Gastroesophageal sphincter (tissue), 4 donors: ENCODE results near the gene CNBD2. TPM values are rescaled to one million over a fixed set of nuclear protein-coding genes. Genes with fewer than 3 reads are reported as not detected.
"Not testable (repeated sequence)": the region's sequence is repeated elsewhere in the genome, so short reads cannot be mapped to it uniquely, and the experiment has no call there.

Source experiments
- ATAC-seq: fragments of 150-250 bp; one replicate; pipeline ENCODE4 v1.9.1; 2016; ENCODE audit warnings: mild to moderate bottlenecking, moderate library complexity
- H3K27ac ChIP-seq, 4 donors: fragments of 200-600 bp; sonication (generic) in 3 of 4; 1 replicate in 3 of 4; 2 replicates in 1 of 4; pipeline ENCODE4 v1.5.1; 2016 to 2019
- H3K27me3 ChIP-seq: fragments of 200-600 bp; sonication (generic); one replicate; pipeline ENCODE4 v1.5.1; 2019
- H3K36me3 ChIP-seq, 2 donors: fragments of 200-600 bp; sonication (generic); one replicate each; pipeline ENCODE4 v1.5.1; 2019; ENCODE audit warnings: control low read depth in 1 of 2
- H3K4me1 ChIP-seq, 3 donors: fragments of 200-600 bp; sonication (generic); 1 replicate in 2 of 3; 2 replicates in 1 of 3; pipeline ENCODE4 v1.5.1; 2016 to 2019; ENCODE audit warnings: control low read depth in 2 of 3
- H3K4me3 ChIP-seq, 2 donors: fragments of 200-600 bp; sonication (generic); one replicate each; pipeline ENCODE4 v1.5.1; 2019; ENCODE audit warnings: mild to moderate bottlenecking in 1 of 2, moderate library complexity in 1 of 2
- H3K9me3 ChIP-seq, 3 donors: fragments of 200-600 bp; sonication (generic); one replicate each; pipeline ENCODE4 v1.5.1; 2017 to 2019; ENCODE audit warnings: control low read depth in 2 of 3
- CTCF ChIP-seq, 4 experiments: fragments of 200-600 bp in 2 of 4; fragments of 450-650 bp in 2 of 4; sonication (generic) in 1 of 4; IDR thresholded peaks; one replicate each; pipeline ENCODE4 v1.5.1; 2017 to 2019; ENCODE audit warnings: antibody characterized with exemption in 4 of 4, mild to moderate bottlenecking in 2 of 4, moderate library complexity in 2 of 4
- EP300 ChIP-seq: sonication (generic); formaldehyde crosslinking; IDR thresholded peaks from one replicate; pipeline ENCODE4 v1.6.1; 2017; ENCODE audit warnings: antibody characterized with exemption, mild to moderate bottlenecking
- POLR2A ChIP-seq, 2 donors: fragments of 450-650 bp; IDR thresholded peaks; one replicate each; pipeline ENCODE4 v1.6.1; 2017; ENCODE audit warnings: antibody characterized with exemption in 2 of 2, mild to moderate bottlenecking in 2 of 2, moderate library complexity in 1 of 2
- POLR2AphosphoS5 ChIP-seq: sonication (generic); formaldehyde crosslinking; IDR thresholded peaks from one replicate; pipeline ENCODE4 v1.6.1; 2017; ENCODE audit warnings: antibody characterized with exemption
- WGBS, 2 donors: methylation state at CpG; one replicate each; pipeline ENCODE4 v1.1.5; 2018; ENCODE audit warnings: low coverage in 1 of 2; 5-methylcytosine and 5-hydroxymethylcytosine counted together
- total RNA-seq, 4 donors: library from RNA; depleted of rRNA; stranded (reverse); fragments of >200 nt; gene quantifications; one replicate each; pipeline ENCODE4 v1.1.0, GENCODE V29; 2016

The CNBD2 gene
- total RNA-seq, 4 donors from 2014 or later: 4.1 to 6.8 (median 5.7) TPM

DNA sequence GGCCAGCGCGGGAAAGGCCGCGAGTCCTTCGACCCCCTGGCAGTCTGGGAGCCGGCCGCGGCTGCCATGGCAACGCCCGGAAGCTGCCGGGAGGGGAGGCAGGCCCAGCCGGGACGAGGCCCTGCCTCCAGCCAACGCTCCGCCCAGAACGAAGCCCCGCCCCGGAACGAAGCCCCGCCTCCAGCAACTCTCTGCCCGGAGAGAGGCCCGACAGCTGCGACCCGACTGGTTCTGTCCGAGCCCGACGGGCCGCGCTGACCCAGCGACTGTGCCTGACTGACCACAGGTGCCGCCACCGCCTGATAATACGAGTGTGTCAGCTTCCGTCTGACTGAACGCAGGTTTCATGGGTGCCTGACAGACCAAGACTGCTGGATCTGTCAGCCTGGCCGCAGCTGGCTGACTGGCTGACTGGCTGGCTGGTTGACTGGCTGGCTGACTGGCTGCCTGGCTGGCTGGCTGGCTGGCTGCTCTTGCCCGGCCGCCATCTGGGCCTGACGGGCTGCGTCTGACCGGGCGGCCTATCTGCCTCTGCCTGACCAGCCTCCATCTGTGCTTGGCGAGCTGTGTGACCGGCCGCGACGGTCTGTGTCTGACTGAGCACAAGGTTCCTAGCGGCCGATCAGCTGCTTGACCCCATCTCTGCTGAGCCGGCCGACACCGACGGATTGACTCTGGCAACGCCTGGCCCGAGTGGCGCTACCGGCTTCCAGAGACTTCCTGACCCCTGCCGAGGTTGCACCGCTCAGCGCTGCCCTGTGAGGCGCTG is 96.5 kb downstream of the CNBD2 start:
- H3K4me1 ChIP-seq: peaks cover 0 to 21% (median 6%) of the 10 kb centered on the region in 3 donors
- no peaks in the 10 kb centered on the region for H3K9me3 ChIP-seq
- TF ChIP-seq POLR2A (IDR thresholded peaks at IDR 0.05) (peak in 1 of 2 donors; percentile 57), CTCF (IDR thresholded peaks at IDR 0.05) (peak in 1 of 4 experiments; percentile 2), EP300 (no peak), POLR2AphosphoS5 (peak; percentile 51)
- H3K27me3 ChIP-seq: no peaks in the 10 kb centered on the region
- H3K4me3 ChIP-seq: peak overlapping the region; percentile 48 to 69
- H3K27ac ChIP-seq: peak overlapping the region; percentile 21 to 87 (median 85)
- no CpG with 5 or more reads among the region's 61 CpGs for WGBS, 2 donors
- ATAC-seq: peak; percentile 98
- H3K36me3 ChIP-seq: no peaks in the 10 kb centered on the region

- no peak for ATAC-seq
- WGBS, 2 donors: 96% methylated on average over 4 of the region's 24 CpGs
- TF ChIP-seq EP300 (no peak), POLR2AphosphoS5 (no peak), POLR2A (IDR thresholded peaks at IDR 0.05) (no peak), CTCF (IDR thresholded peaks at IDR 0.05) (no peak)
Measured at GRCh38 chr20:36065427-36065998, 97.1 kb downstream of the CNBD2 start.

GRCh38 chr20:36066777-36067176 is 98.4 kb downstream of the CNBD2 start:
- no peak for ATAC-seq
- WGBS, 2 donors: 43 to 80% methylated on average over 1 to 2 of the region's 2 CpGs

More at GRCh38 chr20:36065427-36065998, 97.1 kb downstream of the CNBD2 start:
- H3K4me1 ChIP-seq: peaks cover 0 to 21% (median 6%) of the 10 kb centered on the region in 3 donors
- no peaks in the 10 kb centered on the region for H3K36me3 ChIP-seq
- H3K27ac ChIP-seq: peak overlapping the region in 3 of 4 donors; percentile 84 to 87 (median 86)
- no peaks in the 10 kb centered on the region for H3K9me3 ChIP-seq
- peak overlapping the region in 1 of 2 donors; percentile 69 for H3K4me3 ChIP-seq
- H3K27me3 ChIP-seq: peaks cover 2% of the 10 kb centered on the region

DNA sequence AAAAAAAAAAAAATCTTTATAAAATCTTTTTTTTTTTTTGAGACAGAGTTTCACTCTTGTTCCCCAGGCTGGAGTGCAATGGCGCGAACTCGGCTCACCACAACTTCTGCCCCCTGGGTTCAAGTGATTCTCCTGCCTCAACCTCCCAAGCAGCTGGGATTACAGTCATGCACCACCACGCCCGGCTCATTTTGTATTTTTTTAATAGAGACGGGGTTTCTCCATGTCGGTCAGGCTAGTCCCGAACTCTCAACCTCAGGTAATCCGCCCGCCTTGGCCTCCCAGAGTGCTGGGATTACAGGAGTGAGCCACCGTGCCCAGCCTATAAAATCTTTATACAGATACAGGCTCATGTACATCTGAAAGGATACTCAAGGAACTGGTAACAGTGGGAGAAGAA is 100.1 kb downstream of the CNBD2 start:
- H3K27ac ChIP-seq, H3K27me3 ChIP-seq, H3K4me3 ChIP-seq, ATAC-seq, H3K36me3 ChIP-seq, H3K9me3 ChIP-seq: not testable (repeated sequence)
- H3K4me1 ChIP-seq: peaks cover 0 to 21% (median 6%) of the 10 kb centered on the region in 3 donors
- WGBS, 2 donors: 89% methylated on average over 10 of the region's 11 CpGs; no CpG with 5 or more reads in 1 of the 2 donors

More at GRCh38 chr20:36066777-36067176, 98.4 kb downstream of the CNBD2 start:
- Histone ChIP-seq H3K27me3 (peaks cover 9% of the 10 kb centered on the region), H3K36me3 (no peaks in the 10 kb centered on the region), H3K4me1 (peaks cover 0 to 21% (median 6%) of the 10 kb centered on the region in 3 donors), H3K9me3 (no peaks in the 10 kb centered on the region), H3K27ac (no peak overlapping the region), H3K4me3 (no peak overlapping the region)
- no peak for TF ChIP-seq EP300
- no peak for TF ChIP-seq POLR2A (IDR thresholded peaks at IDR 0.05)
- TF ChIP-seq CTCF (IDR thresholded peaks at IDR 0.05): no peak
- no peak for TF ChIP-seq POLR2AphosphoS5

DNA sequence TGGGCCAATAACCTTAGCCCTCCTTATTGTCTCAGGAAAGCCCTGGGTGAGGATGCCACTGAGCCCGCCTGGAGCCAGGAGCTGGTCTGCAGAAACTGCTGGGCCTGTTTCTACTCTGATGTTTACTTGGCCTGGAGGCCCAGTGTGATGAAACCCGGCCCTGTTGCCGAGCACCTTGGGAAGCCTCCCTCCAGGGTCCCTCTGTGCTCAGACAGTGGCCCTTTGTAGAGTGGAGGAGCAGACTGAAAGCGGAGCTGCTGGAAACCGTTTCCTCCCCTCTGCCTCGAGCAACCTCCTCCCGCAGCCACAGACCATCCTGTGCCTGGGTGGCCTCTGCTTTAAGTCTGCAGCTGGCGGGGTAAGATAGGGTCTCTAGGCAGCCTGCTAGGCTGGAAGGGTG is 102.1 kb downstream of the CNBD2 start:
- no peak for ATAC-seq
- H3K27ac ChIP-seq: no peak overlapping the region
- TF ChIP-seq CTCF (IDR thresholded peaks at IDR 0.05) (no peak), POLR2A (IDR thresholded peaks at IDR 0.05) (no peak), POLR2AphosphoS5 (no peak), EP300 (no peak)
- peaks cover 0 to 5% (median 3%) of the 10 kb centered on the region in 3 donors for H3K4me1 ChIP-seq
- WGBS, 2 donors: 50 to 71% methylated on average over 1 to 2 of the region's 8 CpGs
- no peaks in the 10 kb centered on the region for H3K36me3 ChIP-seq
- no peaks in the 10 kb centered on the region for H3K9me3 ChIP-seq
- no peak overlapping the region for H3K4me3 ChIP-seq
- H3K27me3 ChIP-seq: peaks cover 9% of the 10 kb centered on the region
